PC-9 (cell line): ENCODE measurements around the gene CLDN19. TPM values are rescaled to one million over a fixed set of nuclear protein-coding genes. Genes with fewer than 3 reads are reported as not detected.

Experiments used
- BruUV-seq: library from RNA; stranded (reverse); fragments of 400-500 nt; replicated peaks from 2 replicates; lab custom pipeline; 2021; lab: Mats Ljungman, UMichigan
- CTCF ChIA-PET: fragments of 300-600 bp; sonication (Branson Sonifier 250); formaldehyde crosslinking; loops from one replicate; lab custom pipeline; 2022; ENCODE audit warnings: antibody characterized with exemption; lab: Charles Lee
- POLR2A ChIA-PET: fragments of 300-600 bp; sonication (Branson Sonifier 250); formaldehyde crosslinking; loops from one replicate; lab custom pipeline; 2022; ENCODE audit warnings: antibody characterized with exemption; ENCODE audit not compliant: unreplicated experiment; lab: Charles Lee
- DNase-seq, 2 experiments: peaks; one replicate each; pipeline versions ENCODE4 v3.0.0 to v3.0.0-alpha.2; 2015 to 2022; ENCODE audit warnings: mixed read lengths in 1 of 2
- H2AFZ ChIP-seq: fragments of 200-600 bp; sonication (generic); 2 replicates; pipeline ENCODE4 v1.8.1; 2017; ENCODE audit warnings: antibody characterized with exemption
- H3F3A ChIP-seq: fragments of 200-600 bp; sonication (generic); 2 replicates; pipeline ENCODE4 v1.8.1; 2017; ENCODE audit warnings: antibody characterized with exemption, mild to moderate bottlenecking, low read depth; ENCODE audit not compliant: insufficient read depth
- H3K27ac ChIP-seq: fragments of 200-600 bp; sonication (generic); 2 replicates; pipeline ENCODE4 v1.6.1; 2016; ENCODE audit warnings: mixed run types
- H3K27me3 ChIP-seq: fragments of 200-600 bp; sonication (generic); 2 replicates; pipeline ENCODE4 v1.6.1; 2016; ENCODE audit warnings: low read depth, mixed run types; ENCODE audit not compliant: insufficient read depth
- H3K36me3 ChIP-seq: fragments of 200-600 bp; sonication (generic); 2 replicates; pipeline ENCODE4 v1.6.1; 2016; ENCODE audit warnings: low read depth, mixed run types
- H3K4me1 ChIP-seq: fragments of 200-600 bp; sonication (generic); replicated peaks from 2 replicates; pipeline ENCODE4 v1.6.1; 2016; ENCODE audit warnings: mixed run types; ENCODE audit not compliant: insufficient read depth
- H3K4me2 ChIP-seq: fragments of 200-600 bp; sonication (generic); 2 replicates; pipeline ENCODE4 v1.6.1; 2017; ENCODE audit warnings: mixed run types
- H3K4me3 ChIP-seq: fragments of 200-600 bp; sonication (generic); 2 replicates; pipeline ENCODE4 v1.6.1; 2016; ENCODE audit warnings: mixed run types
- H3K79me2 ChIP-seq: fragments of 200-600 bp; sonication (generic); 2 replicates; pipeline ENCODE4 v1.6.1; 2017; ENCODE audit warnings: low read depth, mixed run types
- H3K9me2 ChIP-seq: fragments of 200-600 bp; sonication (generic); 2 replicates; pipeline ENCODE4 v1.8.1; 2017; ENCODE audit warnings: mild to moderate bottlenecking; ENCODE audit not compliant: insufficient read depth
- H3K9me3 ChIP-seq: fragments of 200-600 bp; sonication (generic); 2 replicates; pipeline ENCODE4 v1.8.1; 2016; ENCODE audit warnings: low read depth; ENCODE audit not compliant: insufficient read depth
- H4K20me1 ChIP-seq: fragments of 200-600 bp; sonication (generic); 2 replicates; pipeline ENCODE4 v1.8.1; 2017; ENCODE audit not compliant: insufficient read depth
- EZH2 ChIP-seq: fragments of 200-600 bp; sonication (generic); IDR thresholded peaks from 2 replicates; pipeline ENCODE4 v1.8.0; 2017; ENCODE audit warnings: antibody characterized with exemption, low read depth
- intact Hi-C: fragments of 100-400 bp; cut with micrococcal nuclease; formaldehyde crosslinking; loops from one replicate; pipeline ENCODE4 v1.10.0; 2022; ENCODE audit not compliant: unreplicated experiment
- total RNA-seq: library from RNA; stranded (reverse); gene quantifications from 2 replicates; pipeline ENCODE4 v1.2.3, GENCODE V29; 2021
- TF ChIP-seq, protein P1 (sequence below): fragments of 200-600 bp; sonication (generic); conservative IDR thresholded peaks from 2 replicates; pipeline ENCODE4 v1.6.1; 2017; ENCODE audit warnings: mixed run types, antibody characterized with exemption, mild to moderate bottlenecking, moderate library complexity

Gene CLDN19
- total RNA-seq, 1 experiment from 2014 or later: not detected

GRCh38 chr1:42700006-42700405 is 40.0 kb downstream of the CLDN19 start:
- H3K27me3 ChIP-seq: no peaks in the 10 kb centered on the region

DNA sequence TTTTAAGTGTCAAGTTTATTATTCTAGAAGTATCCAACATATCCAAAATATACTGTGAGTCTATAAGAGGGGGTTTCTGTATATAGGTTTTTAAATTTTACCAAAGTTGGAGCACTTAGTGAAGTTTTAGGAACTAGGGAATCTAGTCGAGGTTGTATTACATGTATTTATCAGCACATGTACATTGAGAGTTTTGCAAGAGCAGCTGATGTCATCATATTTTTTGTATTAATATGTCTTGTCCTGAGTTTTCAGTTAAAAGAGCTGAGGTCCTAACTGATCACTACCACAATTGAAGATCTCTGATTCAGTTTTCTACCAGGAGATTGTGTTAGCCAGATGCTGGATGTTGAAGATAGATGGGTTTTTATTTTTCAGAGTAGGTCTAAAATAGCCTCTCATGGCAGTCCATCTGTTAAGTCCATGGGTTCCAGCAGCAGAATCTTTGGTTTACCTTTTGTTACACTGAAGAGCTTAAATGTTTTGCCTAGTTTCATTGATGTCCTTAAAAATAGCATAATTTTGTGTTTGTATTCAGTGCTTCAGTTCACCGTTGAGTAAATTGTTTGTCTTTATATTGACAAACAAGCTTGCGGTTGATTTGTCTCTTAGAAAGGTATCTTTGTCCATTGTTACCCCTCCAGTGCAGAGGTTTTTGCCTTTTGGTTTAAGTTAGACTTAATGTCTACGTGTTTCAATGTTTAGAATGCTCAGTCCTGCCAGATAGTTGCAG is 41.8 kb downstream of the CLDN19 start:
- no peak for TF ChIP-seq EZH2
- TF ChIP-seq, protein P1, sequence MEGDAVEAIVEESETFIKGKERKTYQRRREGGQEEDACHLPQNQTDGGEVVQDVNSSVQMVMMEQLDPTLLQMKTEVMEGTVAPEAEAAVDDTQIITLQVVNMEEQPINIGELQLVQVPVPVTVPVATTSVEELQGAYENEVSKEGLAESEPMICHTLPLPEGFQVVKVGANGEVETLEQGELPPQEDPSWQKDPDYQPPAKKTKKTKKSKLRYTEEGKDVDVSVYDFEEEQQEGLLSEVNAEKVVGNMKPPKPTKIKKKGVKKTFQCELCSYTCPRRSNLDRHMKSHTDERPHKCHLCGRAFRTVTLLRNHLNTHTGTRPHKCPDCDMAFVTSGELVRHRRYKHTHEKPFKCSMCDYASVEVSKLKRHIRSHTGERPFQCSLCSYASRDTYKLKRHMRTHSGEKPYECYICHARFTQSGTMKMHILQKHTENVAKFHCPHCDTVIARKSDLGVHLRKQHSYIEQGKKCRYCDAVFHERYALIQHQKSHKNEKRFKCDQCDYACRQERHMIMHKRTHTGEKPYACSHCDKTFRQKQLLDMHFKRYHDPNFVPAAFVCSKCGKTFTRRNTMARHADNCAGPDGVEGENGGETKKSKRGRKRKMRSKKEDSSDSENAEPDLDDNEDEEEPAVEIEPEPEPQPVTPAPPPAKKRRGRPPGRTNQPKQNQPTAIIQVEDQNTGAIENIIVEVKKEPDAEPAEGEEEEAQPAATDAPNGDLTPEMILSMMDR: no peak

More at GRCh38 chr1:42700006-42700405, 40.0 kb downstream of the CLDN19 start:
- Histone ChIP-seq H3K4me3 (no peak overlapping the region), H3K4me2 (no peak overlapping the region), H2AFZ (no peak overlapping the region), H4K20me1 (peaks cover 45% of the 10 kb centered on the region), H3K9me2 (no peaks in the 10 kb centered on the region), H3K27ac (peak overlapping the region; percentile 52), H3K36me3 (peaks cover 83% of the 10 kb centered on the region), H3K4me1 (peaks cover 18% of the 10 kb centered on the region), H3F3A (peaks cover 47% of the 10 kb centered on the region; the same call in 1 of the 2 replicates), H3K79me2 (peaks cover 66% of the 10 kb centered on the region), H3K9me3 (no peaks in the 10 kb centered on the region)
- DNase-seq: peak in 1 of 2 experiments; percentile 49
- ChIA-PET POLR2A (no interaction called here), CTCF (no interaction called here)
- BruUV-seq: no TSS peak
- TF ChIP-seq, protein P1: no peak
- TF ChIP-seq EZH2: no peak
- intact Hi-C loops: no loop called here

GRCh38 chr1:42692911-42693310 is 47.1 kb downstream of the CLDN19 start:
- Histone ChIP-seq H3K4me2 (peak overlapping the region; percentile 72), H4K20me1 (peaks cover 96% of the 10 kb centered on the region), H2AFZ (no peak overlapping the region), H3K27me3 (no peaks in the 10 kb centered on the region), H3K4me3 (peak overlapping the region; percentile 26; the same call in 1 of the 2 replicates), H3F3A (peaks cover 22% of the 10 kb centered on the region), H3K9me2 (no peaks in the 10 kb centered on the region), H3K4me1 (peaks cover 53% of the 10 kb centered on the region), H3K36me3 (peaks cover 67% of the 10 kb centered on the region), H3K79me2 (peaks cover 100% of the 10 kb centered on the region), H3K9me3 (no peaks in the 10 kb centered on the region), H3K27ac (peak overlapping the region; percentile 56)
- ChIA-PET POLR2A (interaction anchor here (0.6 to 0.7 kb wide), 4 partner anchors 19 to 1499 kb away, joined by 3 to 8 read pairs (median 4); no protein-coding TSS in a partner anchor), CTCF (no interaction called here)
- intact Hi-C loops: loop anchor here (10.0 kb wide), 1 partner anchor 548 kb away; no protein-coding TSS in a partner anchor
- TF ChIP-seq, protein P1: no peak
- no peak for TF ChIP-seq EZH2
- no TSS peak for BruUV-seq
- DNase-seq: no peak

More for the DNA sequence above, 41.8 kb downstream of the CLDN19 start:
- Histone ChIP-seq H3K36me3 (peaks cover 90% of the 10 kb centered on the region), H3K4me3 (no peak overlapping the region), H2AFZ (no peak overlapping the region), H3K27ac (no peak overlapping the region), H3K27me3 (no peaks in the 10 kb centered on the region), H3K9me3 (no peaks in the 10 kb centered on the region), H3K4me2 (no peak overlapping the region), H3K4me1 (peaks cover 18% of the 10 kb centered on the region), H3K79me2 (peaks cover 74% of the 10 kb centered on the region), H3K9me2 (no peaks in the 10 kb centered on the region), H3F3A (peaks cover 45% of the 10 kb centered on the region; the same call in 1 of the 2 replicates), H4K20me1 (peaks cover 57% of the 10 kb centered on the region)
- intact Hi-C loops: loop anchor here (10.0 kb wide), 1 partner anchor 553 kb away; no protein-coding TSS in a partner anchor
- DNase-seq: no peak
- ChIA-PET POLR2A (no interaction called here), CTCF (no interaction called here)
- no TSS peak for BruUV-seq
